ENCODE data around the gene HAUS7. TPM values are rescaled to one million over a fixed set of nuclear protein-coding genes. Genes with fewer than 3 reads are reported as not detected.

Gene HAUS7
- polyA plus RNA-seq, 1 donor = 25.9 TPM

- DNase-seq = peak; percentile 77
Observed at GRCh38 chrX:153476666-153477363, 6.4 kb upstream of the HAUS7 start.

- DNase-seq = no peak
Observed at GRCh38 chrX:153475751-153476281, 5.4 kb upstream of the HAUS7 start.

GRCh38 chrX:153475271-153475670 lies 4.9 kb upstream of the HAUS7 start:
- DNase-seq = no peak

- DNase-seq = peak; percentile 77
Observed at GRCh38 chrX:153474718-153475117, 4.3 kb upstream of the HAUS7 start.

- DNase-seq = no peak
Observed at GRCh38 chrX:153474266-153474665, 3.9 kb upstream of the HAUS7 start.

GRCh38 chrX:153473126-153473525 lies 2.8 kb upstream of the HAUS7 start:
- DNase-seq = no peak

GRCh38 chrX:153471663-153472280 lies 1.4 kb upstream of the HAUS7 start:
- DNase-seq = no peak

- DNase-seq = no peak
Observed at GRCh38 chrX:153469811-153470410, 465 bp downstream of the HAUS7 start.

- no peak for DNase-seq
Observed at GRCh38 chrX:153468008-153468580, 2.3 kb downstream of the HAUS7 start.

GRCh38 chrX:153465691-153466380 lies 4.5 kb downstream of the HAUS7 start:
- DNase-seq = no peak

GRCh38 chrX:153464116-153464515 lies 6.3 kb downstream of the HAUS7 start:
- no peak for DNase-seq

- DNase-seq = no peak
Observed at GRCh38 chrX:153463556-153463955, 6.8 kb downstream of the HAUS7 start.

- no peak for DNase-seq
Observed at GRCh38 chrX:153463031-153463430, 7.3 kb downstream of the HAUS7 start.

- DNase-seq = no peak
Observed at GRCh38 chrX:153462291-153462690, 8.1 kb downstream of the HAUS7 start.

GRCh38 chrX:153460826-153461225 lies 9.6 kb downstream of the HAUS7 start:
- DNase-seq = no peak

GRCh38 chrX:153459986-153460385 lies 10.4 kb downstream of the HAUS7 start:
- no peak for DNase-seq

GRCh38 chrX:153458476-153458875 lies 11.9 kb downstream of the HAUS7 start:
- DNase-seq = no peak

- no peak for DNase-seq
Observed at GRCh38 chrX:153457827-153458466, 12.4 kb downstream of the HAUS7 start.

GRCh38 chrX:153457136-153457825 lies 13.1 kb downstream of the HAUS7 start:
- no peak for DNase-seq

GRCh38 chrX:153456704-153457103 lies 13.7 kb downstream of the HAUS7 start:
- no peak for DNase-seq

- no peak for DNase-seq
Observed at GRCh38 chrX:153456161-153456560, 14.2 kb downstream of the HAUS7 start.

- DNase-seq = no peak
Observed at GRCh38 chrX:153455571-153455970, 14.8 kb downstream of the HAUS7 start.

Measured in hindlimb muscle (tissue), 1 donor.